BJ (cell line): ENCODE results near the gene EIF2S3B. TPM values are rescaled to one million over a fixed set of nuclear protein-coding genes. Genes with fewer than 3 reads are reported as not detected.

Source experiments
- CTCF ChIA-PET: fragments of 350-600 bp; formaldehyde crosslinking; extraction: SDS; loops from one replicate; lab custom pipeline; 2021; ENCODE audit warnings: antibody characterized with exemption, inconsistent platforms; lab: Yijun Ruan, JAX
- POLR2A ChIA-PET: fragments of 300-600 bp; sonication (Branson Sonifier 250); formaldehyde crosslinking; extraction: SDS; loops from one replicate; lab custom pipeline; 2021; ENCODE audit warnings: antibody characterized with exemption; lab: Charles Lee
- DNase-seq: peaks from one replicate; pipeline ENCODE4 v3.0.0-alpha.2; 2011; ENCODE audit warnings: low read depth
- H3K27me3 ChIP-seq: 2 replicates; pipeline ENCODE4 v1.6.0; 2011; ENCODE audit warnings: low read length; ENCODE audit not compliant: control insufficient read depth, insufficient read depth
- H3K36me3 ChIP-seq: 2 replicates; pipeline ENCODE4 v1.5.1; 2011; ENCODE audit warnings: low read length; ENCODE audit not compliant: control insufficient read depth, insufficient read depth
- H3K4me3 ChIP-seq: 2 replicates; pipeline ENCODE4 v1.5.1; 2011; ENCODE audit warnings: low read depth, mild to moderate bottlenecking, control low read depth, low read length
- CTCF ChIP-seq: IDR thresholded peaks from 2 replicates; pipeline ENCODE4 v1.5.1; 2011; ENCODE audit warnings: low read depth, mild to moderate bottlenecking, control low read depth, inconsistent platforms, low read length, moderate library complexity; ENCODE audit not compliant: insufficient read depth
- polyA plus RNA-seq: library from polyadenylated mRNA; depleted of rRNA; stranded (reverse); fragments of >200 nt; gene quantifications from 2 replicates; pipeline ENCODE4 v1.2.3, GENCODE V29; 2011

EIF2S3B gene
- polyA plus RNA-seq, 1 experiment = 0.65 TPM

DNA sequence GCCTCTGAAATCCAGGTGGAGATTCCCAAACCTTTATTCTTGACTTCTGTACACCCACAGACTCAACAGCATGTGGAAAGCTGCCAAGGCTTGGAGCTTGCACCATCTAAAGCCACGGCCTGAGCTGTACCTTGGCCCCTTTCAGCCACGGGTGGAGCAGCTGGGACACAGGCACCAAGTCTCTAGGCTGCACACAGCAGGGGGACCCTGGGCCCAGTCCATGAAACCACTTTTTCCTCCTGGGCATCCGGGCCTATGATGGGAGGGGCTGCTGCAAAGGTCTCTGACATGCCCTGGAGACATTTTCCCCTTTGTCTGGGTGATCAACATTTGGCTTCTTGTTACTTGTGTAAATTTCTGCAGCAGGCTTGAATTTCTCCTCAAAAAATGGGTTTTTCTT lies 32.0 kb downstream of the EIF2S3B start:
- Histone ChIP-seq H3K4me3 (no peak overlapping the region), H3K36me3 (no peaks in the 10 kb centered on the region), H3K27me3 (no peaks in the 10 kb centered on the region)
- no peak for TF ChIP-seq CTCF
- CTCF ChIA-PET = no interaction called here
- POLR2A ChIA-PET = no interaction called here
- no peak for DNase-seq

DNA sequence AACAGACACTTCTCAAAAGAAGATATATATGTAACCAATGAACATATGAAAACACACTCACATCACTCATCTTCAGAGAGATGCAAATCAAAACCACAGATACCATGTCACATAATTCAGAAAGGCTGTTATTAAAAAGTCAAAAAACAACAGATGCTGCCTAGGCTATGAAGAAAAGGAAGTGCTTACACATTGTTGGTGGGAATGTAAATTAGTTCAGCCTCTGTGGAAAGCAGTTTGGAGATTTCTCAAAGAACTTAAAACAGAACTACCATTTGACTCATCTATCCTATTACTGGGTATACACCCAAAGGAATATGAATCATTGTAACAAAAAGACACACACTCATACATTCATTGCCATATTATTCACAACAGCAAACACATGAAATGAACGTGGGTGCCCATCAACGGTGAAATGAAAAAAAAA lies 35.1 kb downstream of the EIF2S3B start:
- TF ChIP-seq CTCF = no peak
- ChIA-PET POLR2A (no interaction called here), CTCF (no interaction called here)
- no peaks in the 10 kb centered on the region for H3K36me3 ChIP-seq
- no peak for DNase-seq
- H3K4me3 ChIP-seq = no peak overlapping the region
- H3K27me3 ChIP-seq = no peaks in the 10 kb centered on the region

- CTCF ChIA-PET = no interaction called here
Observed at GRCh38 chr12:10543499-10543898, 37.8 kb downstream of the EIF2S3B start.

GRCh38 chr12:10551375-10551774 lies 45.7 kb downstream of the EIF2S3B start:
- no peaks in the 10 kb centered on the region for H3K36me3 ChIP-seq

More at GRCh38 chr12:10543499-10543898, 37.8 kb downstream of the EIF2S3B start:
- no peak overlapping the region for H3K4me3 ChIP-seq
- H3K27me3 ChIP-seq = no peaks in the 10 kb centered on the region
- no peak for TF ChIP-seq CTCF
- H3K36me3 ChIP-seq = no peaks in the 10 kb centered on the region
- POLR2A ChIA-PET = no interaction called here
- no peak for DNase-seq

DNA sequence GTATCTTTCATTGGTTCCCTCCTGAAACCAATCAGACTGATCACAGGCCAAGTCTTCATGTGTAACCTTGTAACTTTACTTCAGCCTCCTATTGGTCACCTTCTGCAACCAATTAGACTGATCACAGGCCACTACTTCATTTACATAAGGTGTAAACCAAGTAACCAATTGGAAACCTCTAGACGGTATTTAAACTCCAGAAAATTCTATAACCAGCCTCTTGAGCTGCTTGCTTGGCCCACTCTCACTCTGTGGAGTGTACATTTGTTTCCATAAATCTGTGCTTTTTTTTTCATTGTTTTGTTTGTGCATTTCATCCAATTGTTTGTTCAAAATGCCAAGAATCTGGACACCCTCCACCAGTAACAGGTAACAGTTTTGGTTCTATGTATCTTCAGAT lies 47.5 kb downstream of the EIF2S3B start:
- no peak overlapping the region for H3K4me3 ChIP-seq
- H3K36me3 ChIP-seq = no peaks in the 10 kb centered on the region
- H3K27me3 ChIP-seq = no peaks in the 10 kb centered on the region
- no peak for TF ChIP-seq CTCF
- no peak for DNase-seq
- CTCF ChIA-PET = interaction anchor here (0.6 kb wide), 1 partner anchor 210 kb away, joined by 3 read pairs; no protein-coding TSS in a partner anchor
- POLR2A ChIA-PET = no interaction called here

More at GRCh38 chr12:10551375-10551774, 45.7 kb downstream of the EIF2S3B start:
- CTCF ChIA-PET = no interaction called here
- TF ChIP-seq CTCF = no peak
- POLR2A ChIA-PET = no interaction called here
- H3K4me3 ChIP-seq = no peak overlapping the region
- H3K27me3 ChIP-seq = no peaks in the 10 kb centered on the region
- no peak for DNase-seq
